Ovary (tissue), 3 donors: Measurements from ENCODE around the gene USP20.

Experiments used
- EP300 ChIP-seq: sonication (generic); formaldehyde crosslinking; IDR thresholded peaks from one replicate; pipeline ENCODE4 v1.6.1; 2017; ENCODE audit warnings: antibody characterized with exemption
- POLR2A ChIP-seq: fragments of 450-650 bp; IDR thresholded peaks from one replicate; pipeline ENCODE4 v1.6.1; 2017; ENCODE audit warnings: antibody characterized with exemption, mild to moderate bottlenecking, moderate library complexity
- TF ChIP-seq, protein P1 (sequence below), 3 donors: fragments of 450-650 bp in 2 of 3; fragments of 200-600 bp in 1 of 3; IDR thresholded peaks; one replicate each; pipeline versions ENCODE4 v1.5.1 to v1.8.0; 2016 to 2022; ENCODE audit warnings: antibody characterized with exemption in 3 of 3, mild to moderate bottlenecking in 1 of 3
- donor health status: DM: no; HTN: no; CAD: no.

- TF ChIP-seq, protein P1, sequence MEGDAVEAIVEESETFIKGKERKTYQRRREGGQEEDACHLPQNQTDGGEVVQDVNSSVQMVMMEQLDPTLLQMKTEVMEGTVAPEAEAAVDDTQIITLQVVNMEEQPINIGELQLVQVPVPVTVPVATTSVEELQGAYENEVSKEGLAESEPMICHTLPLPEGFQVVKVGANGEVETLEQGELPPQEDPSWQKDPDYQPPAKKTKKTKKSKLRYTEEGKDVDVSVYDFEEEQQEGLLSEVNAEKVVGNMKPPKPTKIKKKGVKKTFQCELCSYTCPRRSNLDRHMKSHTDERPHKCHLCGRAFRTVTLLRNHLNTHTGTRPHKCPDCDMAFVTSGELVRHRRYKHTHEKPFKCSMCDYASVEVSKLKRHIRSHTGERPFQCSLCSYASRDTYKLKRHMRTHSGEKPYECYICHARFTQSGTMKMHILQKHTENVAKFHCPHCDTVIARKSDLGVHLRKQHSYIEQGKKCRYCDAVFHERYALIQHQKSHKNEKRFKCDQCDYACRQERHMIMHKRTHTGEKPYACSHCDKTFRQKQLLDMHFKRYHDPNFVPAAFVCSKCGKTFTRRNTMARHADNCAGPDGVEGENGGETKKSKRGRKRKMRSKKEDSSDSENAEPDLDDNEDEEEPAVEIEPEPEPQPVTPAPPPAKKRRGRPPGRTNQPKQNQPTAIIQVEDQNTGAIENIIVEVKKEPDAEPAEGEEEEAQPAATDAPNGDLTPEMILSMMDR (IDR thresholded peaks at IDR 0.05), result no peak
- TF ChIP-seq POLR2A (no peak), EP300 (no peak)
These were observed 75.6 kb downstream of the USP20 start for GRCh38 chr9:129910628-129911567.
